Mammary epithelial cell (primary cell): Measurements from ENCODE around the gene DXO.

Experiments used
- EZH2 ChIP-seq: IDR thresholded peaks from 2 replicates; pipeline ENCODE4 v1.6.1; 2012; ENCODE audit warnings: low read length, inconsistent platforms, borderline replicate concordance
- TF ChIP-seq, protein P1 (sequence below), 2 donors: IDR thresholded peaks in 1 of 2; conservative IDR thresholded peaks in 1 of 2; 2 replicates each; pipeline ENCODE4 v1.5.1; 2011 to 2012; ENCODE audit warnings: inconsistent platforms in 2 of 2, low read length in 2 of 2, mild to moderate bottlenecking in 2 of 2, control low read depth in 1 of 2, low read depth in 1 of 2; ENCODE audit not compliant: insufficient read depth in 1 of 2; ENCODE audit errors: extremely low read depth in 1 of 2

DNA sequence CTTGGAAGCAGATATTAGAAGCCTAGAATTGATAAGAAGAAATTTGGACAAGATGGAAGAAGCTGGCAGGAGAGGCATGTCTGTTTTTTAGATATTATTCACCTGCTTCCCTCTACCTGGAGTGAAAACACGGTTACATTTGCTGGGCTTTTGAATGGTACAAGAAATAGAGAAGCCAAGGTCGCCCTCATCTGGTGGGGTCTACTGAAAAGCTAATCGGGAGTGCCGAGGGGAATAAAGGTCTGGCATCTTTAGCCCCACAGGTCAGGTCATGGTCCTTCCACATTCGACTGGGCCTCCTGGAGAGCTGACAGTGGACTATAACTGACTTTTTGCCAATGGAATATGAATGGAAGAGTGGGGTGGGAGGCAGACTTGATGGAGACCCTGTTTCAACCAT is 49.0 kb downstream of the DXO start:
- TF ChIP-seq, protein P1, sequence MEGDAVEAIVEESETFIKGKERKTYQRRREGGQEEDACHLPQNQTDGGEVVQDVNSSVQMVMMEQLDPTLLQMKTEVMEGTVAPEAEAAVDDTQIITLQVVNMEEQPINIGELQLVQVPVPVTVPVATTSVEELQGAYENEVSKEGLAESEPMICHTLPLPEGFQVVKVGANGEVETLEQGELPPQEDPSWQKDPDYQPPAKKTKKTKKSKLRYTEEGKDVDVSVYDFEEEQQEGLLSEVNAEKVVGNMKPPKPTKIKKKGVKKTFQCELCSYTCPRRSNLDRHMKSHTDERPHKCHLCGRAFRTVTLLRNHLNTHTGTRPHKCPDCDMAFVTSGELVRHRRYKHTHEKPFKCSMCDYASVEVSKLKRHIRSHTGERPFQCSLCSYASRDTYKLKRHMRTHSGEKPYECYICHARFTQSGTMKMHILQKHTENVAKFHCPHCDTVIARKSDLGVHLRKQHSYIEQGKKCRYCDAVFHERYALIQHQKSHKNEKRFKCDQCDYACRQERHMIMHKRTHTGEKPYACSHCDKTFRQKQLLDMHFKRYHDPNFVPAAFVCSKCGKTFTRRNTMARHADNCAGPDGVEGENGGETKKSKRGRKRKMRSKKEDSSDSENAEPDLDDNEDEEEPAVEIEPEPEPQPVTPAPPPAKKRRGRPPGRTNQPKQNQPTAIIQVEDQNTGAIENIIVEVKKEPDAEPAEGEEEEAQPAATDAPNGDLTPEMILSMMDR (conservative IDR thresholded peaks at IDR 0.05 in 1 of 2, IDR thresholded peaks at IDR 0.05 in 1 of 2; ENCODE audit: extremely low read depth in 1 of 2, insufficient read depth in 1 of 2, low read depth in 1 of 2, low read length in 2 of 2) = no peak
- TF ChIP-seq EZH2 = no peak
